PC-9 (cell line): ENCODE measurements around the gene TBX6. TPM values are rescaled to one million over a fixed set of nuclear protein-coding genes. Genes with fewer than 3 reads are reported as not detected.

Experiments used
- BruUV-seq: library from RNA; stranded (reverse); fragments of 400-500 nt; replicated peaks from 2 replicates; lab custom pipeline; 2021; lab: Mats Ljungman, UMichigan
- CTCF ChIA-PET: fragments of 300-600 bp; sonication (Branson Sonifier 250); formaldehyde crosslinking; loops from one replicate; lab custom pipeline; 2022; ENCODE audit warnings: antibody characterized with exemption; lab: Charles Lee
- POLR2A ChIA-PET: fragments of 300-600 bp; sonication (Branson Sonifier 250); formaldehyde crosslinking; loops from one replicate; lab custom pipeline; 2022; ENCODE audit warnings: antibody characterized with exemption; ENCODE audit not compliant: unreplicated experiment; lab: Charles Lee
- DNase-seq, 2 experiments: peaks; one replicate each; pipeline versions ENCODE4 v3.0.0 to v3.0.0-alpha.2; 2015 to 2022; ENCODE audit warnings: mixed read lengths in 1 of 2
- H2AFZ ChIP-seq: fragments of 200-600 bp; sonication (generic); 2 replicates; pipeline ENCODE4 v1.8.1; 2017; ENCODE audit warnings: antibody characterized with exemption
- H3F3A ChIP-seq: fragments of 200-600 bp; sonication (generic); 2 replicates; pipeline ENCODE4 v1.8.1; 2017; ENCODE audit warnings: antibody characterized with exemption, mild to moderate bottlenecking, low read depth; ENCODE audit not compliant: insufficient read depth
- H3K27ac ChIP-seq: fragments of 200-600 bp; sonication (generic); 2 replicates; pipeline ENCODE4 v1.6.1; 2016; ENCODE audit warnings: mixed run types
- H3K27me3 ChIP-seq: fragments of 200-600 bp; sonication (generic); 2 replicates; pipeline ENCODE4 v1.6.1; 2016; ENCODE audit warnings: low read depth, mixed run types; ENCODE audit not compliant: insufficient read depth
- H3K36me3 ChIP-seq: fragments of 200-600 bp; sonication (generic); 2 replicates; pipeline ENCODE4 v1.6.1; 2016; ENCODE audit warnings: low read depth, mixed run types
- H3K4me1 ChIP-seq: fragments of 200-600 bp; sonication (generic); replicated peaks from 2 replicates; pipeline ENCODE4 v1.6.1; 2016; ENCODE audit warnings: mixed run types; ENCODE audit not compliant: insufficient read depth
- H3K4me2 ChIP-seq: fragments of 200-600 bp; sonication (generic); 2 replicates; pipeline ENCODE4 v1.6.1; 2017; ENCODE audit warnings: mixed run types
- H3K4me3 ChIP-seq: fragments of 200-600 bp; sonication (generic); 2 replicates; pipeline ENCODE4 v1.6.1; 2016; ENCODE audit warnings: mixed run types
- H3K79me2 ChIP-seq: fragments of 200-600 bp; sonication (generic); 2 replicates; pipeline ENCODE4 v1.6.1; 2017; ENCODE audit warnings: low read depth, mixed run types
- H3K9me2 ChIP-seq: fragments of 200-600 bp; sonication (generic); 2 replicates; pipeline ENCODE4 v1.8.1; 2017; ENCODE audit warnings: mild to moderate bottlenecking; ENCODE audit not compliant: insufficient read depth
- H3K9me3 ChIP-seq: fragments of 200-600 bp; sonication (generic); 2 replicates; pipeline ENCODE4 v1.8.1; 2016; ENCODE audit warnings: low read depth; ENCODE audit not compliant: insufficient read depth
- H4K20me1 ChIP-seq: fragments of 200-600 bp; sonication (generic); 2 replicates; pipeline ENCODE4 v1.8.1; 2017; ENCODE audit not compliant: insufficient read depth
- CTCF ChIP-seq: fragments of 200-600 bp; sonication (generic); conservative IDR thresholded peaks from 2 replicates; pipeline ENCODE4 v1.6.1; 2017; ENCODE audit warnings: mixed run types, antibody characterized with exemption, mild to moderate bottlenecking, moderate library complexity
- EZH2 ChIP-seq: fragments of 200-600 bp; sonication (generic); IDR thresholded peaks from 2 replicates; pipeline ENCODE4 v1.8.0; 2017; ENCODE audit warnings: antibody characterized with exemption, low read depth
- intact Hi-C: fragments of 100-400 bp; cut with micrococcal nuclease; formaldehyde crosslinking; loops from one replicate; pipeline ENCODE4 v1.10.0; 2022; ENCODE audit not compliant: unreplicated experiment
- total RNA-seq: library from RNA; stranded (reverse); gene quantifications from 2 replicates; pipeline ENCODE4 v1.2.3, GENCODE V29; 2021

The TBX6 gene
- total RNA-seq, 1 experiment from 2014 or later, result 8.3 TPM

- Histone ChIP-seq H3K4me2 (peak overlapping the region; percentile 22), H3K4me1 (peaks cover 36% of the 10 kb centered on the region), H3K4me3 (no peak overlapping the region), H3K9me2 (no peaks in the 10 kb centered on the region), H3K9me3 (no peaks in the 10 kb centered on the region), H2AFZ (no peak overlapping the region), H3K27ac (peak overlapping the region; percentile 9; the same call in 1 of the 2 replicates), H3F3A (peaks cover 61% of the 10 kb centered on the region), H3K27me3 (no peaks in the 10 kb centered on the region), H4K20me1 (peaks cover under 1% of the 10 kb centered on the region; the same call in 1 of the 2 replicates), H3K79me2 (peaks cover 32% of the 10 kb centered on the region), H3K36me3 (no peaks in the 10 kb centered on the region)
- ChIA-PET CTCF (interaction anchor here (0.6 to 0.7 kb wide), 3 partner anchors 14 to 30 kb away, joined by 5 to 17 read pairs (median 11); partner anchors contain the start of gene TBX6), POLR2A (no interaction called here)
- TF ChIP-seq CTCF, result no peak
- TF ChIP-seq EZH2, result no peak
- peak; percentile 83 to 86 for DNase-seq
- BruUV-seq, result no TSS peak
- intact Hi-C loops, result no loop called here
Observed at GRCh38 chr16:30060836-30061554, 30.7 kb downstream of the TBX6 start.

GRCh38 chr16:30060346-30060745 is 31.4 kb downstream of the TBX6 start:
- intact Hi-C loops, result no loop called here
- no peaks in the 10 kb centered on the region for H4K20me1 ChIP-seq
- H3K9me2 ChIP-seq, result no peaks in the 10 kb centered on the region
- H3F3A ChIP-seq, result peaks cover 67% of the 10 kb centered on the region
- H3K36me3 ChIP-seq, result no peaks in the 10 kb centered on the region
- DNase-seq, result no peak
- H2AFZ ChIP-seq, result no peak overlapping the region
- peaks cover 39% of the 10 kb centered on the region for H3K4me1 ChIP-seq
- no peaks in the 10 kb centered on the region for H3K27me3 ChIP-seq
- POLR2A ChIA-PET, result no interaction called here
- TF ChIP-seq EZH2 (no peak), CTCF (no peak)
- CTCF ChIA-PET, result no interaction called here
- H3K9me3 ChIP-seq, result no peaks in the 10 kb centered on the region
- peak overlapping the region; percentile 22 for H3K4me2 ChIP-seq
- BruUV-seq, result no TSS peak
- peaks cover 28% of the 10 kb centered on the region for H3K79me2 ChIP-seq
- H3K27ac ChIP-seq, result peak overlapping the region; percentile 9; the same call in 1 of the 2 replicates
- H3K4me3 ChIP-seq, result no peak overlapping the region

GRCh38 chr16:30054959-30055553 is 36.7 kb downstream of the TBX6 start:
- peak; percentile 60 to 67 for DNase-seq
- POLR2A ChIA-PET, result interaction anchor here (0.5 to 0.9 kb wide), 6 partner anchors 9 to 1206 kb away, joined by 3 to 19 read pairs (median 4); no protein-coding TSS in a partner anchor

More at GRCh38 chr16:30054959-30055553, 36.7 kb downstream of the TBX6 start:
- CTCF ChIA-PET, result interaction anchor here (1.0 to 1.4 kb wide), 3 partner anchors 10 to 23 kb away, joined by 3 to 7 read pairs (median 4); partner anchors contain the start of gene ALDOA
- Histone ChIP-seq H2AFZ (no peak overlapping the region), H3K36me3 (no peaks in the 10 kb centered on the region), H3K4me1 (peaks cover 22% of the 10 kb centered on the region), H3K4me3 (no peak overlapping the region), H4K20me1 (no peaks in the 10 kb centered on the region), H3K4me2 (peak overlapping the region; percentile 95; the same call in 1 of the 2 replicates), H3F3A (peaks cover 52% of the 10 kb centered on the region), H3K9me2 (no peaks in the 10 kb centered on the region), H3K27ac (no peak overlapping the region), H3K27me3 (no peaks in the 10 kb centered on the region), H3K9me3 (no peaks in the 10 kb centered on the region), H3K79me2 (peaks cover 6% of the 10 kb centered on the region)
- intact Hi-C loops, result loop anchor here (5.0 kb wide), 1 partner anchor 352 kb away; the partner anchor contains the start of gene ZNF771
- TF ChIP-seq CTCF, result peak; percentile 61
- no peak for TF ChIP-seq EZH2
- BruUV-seq, result no TSS peak
